Psoas muscle (tissue), 8 donors: Measurements from ENCODE around the gene CCDC182. TPM values are rescaled to one million over a fixed set of nuclear protein-coding genes. Genes with fewer than 3 reads are reported as not detected.

Experiments used
- ATAC-seq, 4 donors: fragments of 200-7000 bp; cut with Tn5 transposase; one replicate each; pipeline ENCODE4 v1.9.1; 2020; ENCODE audit warnings: moderate library complexity in 3 of 4, mild to moderate bottlenecking in 2 of 4
- DNase-seq, 2 donors: peaks; one replicate each; pipeline ENCODE4 v3.0.0-alpha.2; 2020
- H3K27ac ChIP-seq: fragments of 200-600 bp; one replicate; pipeline ENCODE4 v1.8.0; 2022
- H3K27me3 ChIP-seq, 3 donors: fragments of 200-600 bp in 1 of 3; one replicate each; pipeline versions ENCODE4 v1.6.1 to v1.8.0; 2013 to 2022; ENCODE audit warnings: low read length in 2 of 3, mild to moderate bottlenecking in 2 of 3, moderate library complexity in 1 of 3; ENCODE audit not compliant: insufficient read depth in 3 of 3
- H3K36me3 ChIP-seq, 2 donors: fragments of 200-600 bp in 1 of 2; one replicate each; pipeline versions ENCODE4 v1.6.1 to v1.8.0; 2013 to 2022; ENCODE audit warnings: low read depth in 1 of 2, mild to moderate bottlenecking in 1 of 2, moderate library complexity in 1 of 2; ENCODE audit not compliant: insufficient read depth in 1 of 2
- H3K4me1 ChIP-seq: fragments of 200-600 bp; one replicate; pipeline ENCODE4 v1.8.0; 2022
- H3K4me3 ChIP-seq: fragments of 200-600 bp; one replicate; pipeline ENCODE4 v1.8.0; 2022; ENCODE audit warnings: mild to moderate bottlenecking
- H3K9me3 ChIP-seq: fragments of 200-600 bp; one replicate; pipeline ENCODE4 v1.8.0; 2022
- WGBS, 3 donors: extraction: QIAGEN DNeasy Blood & Tissue Kit; methylation state at CpG; one replicate each; pipeline versions ENCODE4 v1.1.6 to v1.1.7; 2013; 5-methylcytosine and 5-hydroxymethylcytosine counted together
- intact Hi-C, 2 donors: fragments of 100-400 bp; cut with DNase I; formaldehyde crosslinking; loops; one replicate each; pipeline versions ENCODE4 v1.11.0 to v1.14.2; 2022
- polyA plus RNA-seq, 3 donors: library from polyadenylated mRNA; stranded (reverse); fragments of 200-250 nt; gene quantifications; one replicate each; pipeline ENCODE4 v1.2.3, GENCODE V29; 2013
- total RNA-seq, 4 donors: library from RNA; stranded (reverse); fragmentation: NEBNext Ultra II Directional in 2 of 4; extraction: Animal tissue kit (Norgen Biotek cat#: 25700) in 2 of 4; gene quantifications; one replicate each; pipeline versions ENCODE4 v1.2.1 to v1.2.4, GENCODE V29; 2021 to 2023
- TF ChIP-seq, protein P1 (sequence below): fragments of 200-600 bp; IDR thresholded peaks from one replicate; pipeline ENCODE4 v1.8.0; 2022; ENCODE audit warnings: antibody characterized with exemption
- donor health status: healthy with polysubstance abuse.
- donor health status: DM: no; HTN: no; CAD: no; lungs with moderate emphysema.
- donor health status: Bipolar disorder and iron deficiency.
- donor health status: healthy.
- donor health status: DM: yes; HTN: yes; CAD: no.
- donor health status: DM: no; HTN: no; CAD: no.
- donor health status: DM: no; HTN: no; CAD: no.
- donor health status: DM: yes; HTN: yes; CAD: no.

The CCDC182 gene
- total and polyA plus RNA-seq, 7 donors: not detected

DNA sequence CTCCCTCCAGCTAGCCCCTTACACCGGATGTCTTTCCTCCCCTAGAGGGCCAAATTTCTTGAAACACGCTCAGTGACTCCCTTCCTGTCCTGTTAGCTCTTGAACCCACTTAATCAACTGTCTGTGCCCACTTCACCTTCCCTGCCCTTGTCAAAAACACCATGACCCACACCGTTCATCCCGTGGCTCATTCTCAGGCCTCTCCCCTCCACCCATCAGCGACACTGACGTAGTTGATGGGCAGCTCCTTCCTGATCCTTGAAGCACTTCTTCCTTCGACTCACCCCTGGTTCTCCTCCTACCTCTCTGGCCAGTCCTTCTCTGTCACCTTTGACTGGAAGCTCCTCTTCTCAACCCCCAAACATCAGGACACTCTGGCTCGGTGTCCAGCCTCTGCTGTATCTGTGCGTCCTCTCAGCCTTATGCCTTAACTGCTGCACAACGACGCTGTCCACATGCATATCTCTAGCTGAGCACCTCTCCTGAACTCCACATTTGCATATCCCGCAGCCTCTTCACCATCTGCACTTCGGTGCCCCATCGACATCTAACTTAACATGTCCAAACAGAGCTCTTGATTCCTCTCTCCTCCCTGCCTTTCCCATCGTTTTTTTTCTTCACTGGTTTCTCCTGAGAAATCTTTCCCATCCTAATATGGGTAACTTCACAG, 39.3 kb upstream of the CCDC182 start:
- ATAC-seq (no peak), DNase-seq (no peak)
- no peak overlapping the region for H3K4me3 ChIP-seq
- no peaks in the 10 kb centered on the region for H3K36me3 ChIP-seq
- intact Hi-C loops: no loop called here
- TF ChIP-seq, protein P1, sequence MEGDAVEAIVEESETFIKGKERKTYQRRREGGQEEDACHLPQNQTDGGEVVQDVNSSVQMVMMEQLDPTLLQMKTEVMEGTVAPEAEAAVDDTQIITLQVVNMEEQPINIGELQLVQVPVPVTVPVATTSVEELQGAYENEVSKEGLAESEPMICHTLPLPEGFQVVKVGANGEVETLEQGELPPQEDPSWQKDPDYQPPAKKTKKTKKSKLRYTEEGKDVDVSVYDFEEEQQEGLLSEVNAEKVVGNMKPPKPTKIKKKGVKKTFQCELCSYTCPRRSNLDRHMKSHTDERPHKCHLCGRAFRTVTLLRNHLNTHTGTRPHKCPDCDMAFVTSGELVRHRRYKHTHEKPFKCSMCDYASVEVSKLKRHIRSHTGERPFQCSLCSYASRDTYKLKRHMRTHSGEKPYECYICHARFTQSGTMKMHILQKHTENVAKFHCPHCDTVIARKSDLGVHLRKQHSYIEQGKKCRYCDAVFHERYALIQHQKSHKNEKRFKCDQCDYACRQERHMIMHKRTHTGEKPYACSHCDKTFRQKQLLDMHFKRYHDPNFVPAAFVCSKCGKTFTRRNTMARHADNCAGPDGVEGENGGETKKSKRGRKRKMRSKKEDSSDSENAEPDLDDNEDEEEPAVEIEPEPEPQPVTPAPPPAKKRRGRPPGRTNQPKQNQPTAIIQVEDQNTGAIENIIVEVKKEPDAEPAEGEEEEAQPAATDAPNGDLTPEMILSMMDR: no peak
- H3K27me3 ChIP-seq: peaks cover 0 to 17% (median 0%) of the 10 kb centered on the region in 3 donors
- H3K27ac ChIP-seq: no peak overlapping the region
- no peaks in the 10 kb centered on the region for H3K9me3 ChIP-seq
- H3K4me1 ChIP-seq: peaks cover 13% of the 10 kb centered on the region
- WGBS, 3 donors: 66 to 70% (median 70%) methylated on average over 15 of the region's 15 CpGs

GRCh38 chr17:57783338-57783742, 38.2 kb upstream of the CCDC182 start:
- Histone ChIP-seq H3K27ac (no peak overlapping the region), H3K4me1 (peaks cover 13% of the 10 kb centered on the region), H3K9me3 (no peaks in the 10 kb centered on the region), H3K27me3 (peaks cover 0 to 17% (median 0%) of the 10 kb centered on the region in 3 donors), H3K4me3 (peak overlapping the region; percentile 52), H3K36me3 (no peaks in the 10 kb centered on the region)
- intact Hi-C loops: no loop called here
- DNase-seq: peak; percentile 70 to 85
- TF ChIP-seq, protein P1: peak; percentile 70
- WGBS, 3 donors: 10 to 15% (median 10%) methylated on average over 16 to 25 of the region's 25 CpGs
- peak; percentile 75 to 95 (median 88) for ATAC-seq

- H3K4me3 ChIP-seq: peak overlapping the region; percentile 52
- DNase-seq (peak in 1 of 2 donors; percentile 19), ATAC-seq (peak; percentile 77 to 87 (median 83))
- no peaks in the 10 kb centered on the region for H3K36me3 ChIP-seq
- H3K4me1 ChIP-seq: peaks cover 13% of the 10 kb centered on the region
- H3K9me3 ChIP-seq: no peaks in the 10 kb centered on the region
- intact Hi-C loops: no loop called here
- H3K27ac ChIP-seq: no peak overlapping the region
- peaks cover 0 to 12% (median 0%) of the 10 kb centered on the region in 3 donors for H3K27me3 ChIP-seq
- TF ChIP-seq, protein P1: no peak
- WGBS, 3 donors: 17 to 25% (median 21%) methylated on average over 20 of the region's 20 CpGs
Observed at GRCh38 chr17:57782647-57783337, 37.7 kb upstream of the CCDC182 start.

DNA sequence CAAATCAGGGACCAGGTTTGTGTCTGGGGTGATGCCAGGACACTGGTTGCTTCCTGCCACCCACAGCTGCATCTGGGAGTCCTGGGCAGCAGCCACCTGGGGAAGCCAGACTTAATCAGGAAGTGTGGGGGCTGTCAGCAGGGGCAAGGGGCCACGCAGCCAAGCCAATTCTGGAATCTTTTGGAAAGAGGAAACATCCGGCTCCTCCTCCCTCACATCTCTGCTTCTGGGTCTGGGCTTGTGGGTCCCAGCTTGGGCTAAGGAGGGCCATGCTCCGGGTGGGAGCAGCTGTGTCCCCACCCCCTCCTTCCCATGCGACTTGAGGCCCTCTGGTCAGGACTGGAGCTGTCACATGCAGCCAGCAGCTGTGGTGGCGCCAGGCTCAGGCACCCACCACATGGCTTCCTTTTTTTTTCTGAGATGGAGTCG, 37.0 kb upstream of the CCDC182 start:
- intact Hi-C loops: no loop called here
- no peaks in the 10 kb centered on the region for H3K9me3 ChIP-seq
- H3K27me3 ChIP-seq: peaks cover 0 to 12% (median 0%) of the 10 kb centered on the region in 3 donors
- ATAC-seq: peak in 1 of 4 donors; percentile 14
- no peak overlapping the region for H3K27ac ChIP-seq
- peak overlapping the region; percentile 52 for H3K4me3 ChIP-seq
- H3K4me1 ChIP-seq: peaks cover 13% of the 10 kb centered on the region
- TF ChIP-seq, protein P1: no peak
- no peak for DNase-seq
- 25 to 32% (median 30%) methylated on average over 6 of the region's 6 CpGs for WGBS, 3 donors
- no peaks in the 10 kb centered on the region for H3K36me3 ChIP-seq
